Ascending aorta (tissue), 2 donors: ENCODE data around the gene AGXT2. TPM values are rescaled to one million over a fixed set of nuclear protein-coding genes. Genes with fewer than 3 reads are reported as not detected.

Experiments used
- DNase-seq, 2 donors: peaks; one replicate each; pipeline ENCODE4 v3.0.0-alpha.2; 2019; ENCODE audit warnings: low spot score in 2 of 2
- H3K27ac ChIP-seq, 2 donors: fragments of 200-600 bp; sonication (generic); one replicate each; pipeline ENCODE4 v1.5.1; 2016 to 2017; ENCODE audit warnings: mild to moderate bottlenecking in 1 of 2
- H3K27me3 ChIP-seq: fragments of 200-600 bp; sonication (generic); one replicate; pipeline ENCODE4 v1.5.1; 2017
- H3K36me3 ChIP-seq, 2 donors: fragments of 200-600 bp; sonication (generic); one replicate each; pipeline ENCODE4 v1.5.1; 2016
- H3K4me1 ChIP-seq, 2 donors: fragments of 200-600 bp; sonication (generic); one replicate each; pipeline ENCODE4 v1.5.1; 2016 to 2017; ENCODE audit warnings: mild to moderate bottlenecking in 1 of 2
- H3K4me3 ChIP-seq, 2 donors: fragments of 200-600 bp; sonication (generic); one replicate each; pipeline ENCODE4 v1.5.1; 2016 to 2017; ENCODE audit warnings: mild to moderate bottlenecking in 1 of 2
- H3K9me3 ChIP-seq, 2 donors: fragments of 200-600 bp; sonication (generic); one replicate each; pipeline ENCODE4 v1.5.1; 2016
- CTCF ChIP-seq, 3 experiments: fragments of 200-600 bp in 2 of 3; fragments of 450-650 bp in 1 of 3; sonication (generic) in 2 of 3; IDR thresholded peaks; one replicate each; pipeline ENCODE4 v1.5.1; 2016 to 2019; ENCODE audit warnings: antibody characterized with exemption in 3 of 3, mild to moderate bottlenecking in 1 of 3, moderate library complexity in 1 of 3
- intact Hi-C: fragments of 100-400 bp; cut with DNase I; formaldehyde crosslinking; loops from one replicate; pipeline ENCODE4 v1.15.1; 2023
- total RNA-seq: library from RNA; depleted of rRNA; stranded (reverse); fragments of >200 nt; gene quantifications from one replicate; pipeline ENCODE4 v1.1.0, GENCODE V29; 2016

The AGXT2 gene
- not detected for total RNA-seq

GRCh38 chr5:35047785-35048404 is at the start of gene AGXT2:
Gene AGXT2 (minus strand): TSS chr5:35047949. CDS start chr5:35047892, 57 bp downstream.
- TF ChIP-seq CTCF (IDR thresholded peaks at IDR 0.05), result no peak
- intact Hi-C loops, result no loop called here
- Histone ChIP-seq H3K9me3 (no peaks in the 10 kb centered on the region), H3K4me1 (no peaks in the 10 kb centered on the region), H3K36me3 (no peaks in the 10 kb centered on the region), H3K27ac (no peak within 1 kb of the TSS), H3K4me3 (no peak within 1 kb of the TSS), H3K27me3 (no peaks in the 10 kb centered on the region)
- no peak for DNase-seq

GRCh38 chr5:35096932-35097331 is 49.2 kb upstream of the AGXT2 start:
- H3K4me3 ChIP-seq, result no peak overlapping the region
- no peaks in the 10 kb centered on the region for H3K36me3 ChIP-seq
- H3K27me3 ChIP-seq, result no peaks in the 10 kb centered on the region
- DNase-seq, result no peak
- intact Hi-C loops, result no loop called here
- TF ChIP-seq CTCF (IDR thresholded peaks at IDR 0.05), result no peak
- no peak overlapping the region for H3K27ac ChIP-seq
- no peaks in the 10 kb centered on the region for H3K4me1 ChIP-seq
- H3K9me3 ChIP-seq, result no peaks in the 10 kb centered on the region

GRCh38 chr5:35096216-35096615 is 48.5 kb upstream of the AGXT2 start:
- no peaks in the 10 kb centered on the region for H3K27me3 ChIP-seq
- H3K4me1 ChIP-seq, result no peaks in the 10 kb centered on the region
- no peaks in the 10 kb centered on the region for H3K9me3 ChIP-seq
- H3K36me3 ChIP-seq, result no peaks in the 10 kb centered on the region
- no peak overlapping the region for H3K27ac ChIP-seq
- no peak for TF ChIP-seq CTCF (IDR thresholded peaks at IDR 0.05)
- intact Hi-C loops, result no loop called here
- H3K4me3 ChIP-seq, result no peak overlapping the region
- DNase-seq, result no peak

- Histone ChIP-seq H3K27ac (no peak overlapping the region), H3K4me1 (no peaks in the 10 kb centered on the region), H3K4me3 (no peak overlapping the region), H3K36me3 (no peaks in the 10 kb centered on the region), H3K27me3 (no peaks in the 10 kb centered on the region), H3K9me3 (no peaks in the 10 kb centered on the region)
- DNase-seq, result no peak
- no peak for TF ChIP-seq CTCF (IDR thresholded peaks at IDR 0.05)
- intact Hi-C loops, result no loop called here
Observed at GRCh38 chr5:35095366-35095765, 47.6 kb upstream of the AGXT2 start.

GRCh38 chr5:35094948-35095347 is 47.2 kb upstream of the AGXT2 start:
- H3K36me3 ChIP-seq, result no peaks in the 10 kb centered on the region
- H3K27me3 ChIP-seq, result no peaks in the 10 kb centered on the region
- no peak overlapping the region for H3K27ac ChIP-seq
- H3K9me3 ChIP-seq, result no peaks in the 10 kb centered on the region
- no peak for TF ChIP-seq CTCF (IDR thresholded peaks at IDR 0.05)
- intact Hi-C loops, result no loop called here
- H3K4me1 ChIP-seq, result no peaks in the 10 kb centered on the region
- no peak overlapping the region for H3K4me3 ChIP-seq
- no peak for DNase-seq

- H3K9me3 ChIP-seq, result no peaks in the 10 kb centered on the region
- H3K36me3 ChIP-seq, result no peaks in the 10 kb centered on the region
- intact Hi-C loops, result no loop called here
- TF ChIP-seq CTCF (IDR thresholded peaks at IDR 0.05), result no peak
- no peak overlapping the region for H3K27ac ChIP-seq
- no peak overlapping the region for H3K4me3 ChIP-seq
- H3K27me3 ChIP-seq, result no peaks in the 10 kb centered on the region
- H3K4me1 ChIP-seq, result no peaks in the 10 kb centered on the region
- DNase-seq, result no peak
Observed at GRCh38 chr5:35092703-35093102, 45.0 kb upstream of the AGXT2 start.
